Measurements from ENCODE around the gene CCR6.

DNA sequence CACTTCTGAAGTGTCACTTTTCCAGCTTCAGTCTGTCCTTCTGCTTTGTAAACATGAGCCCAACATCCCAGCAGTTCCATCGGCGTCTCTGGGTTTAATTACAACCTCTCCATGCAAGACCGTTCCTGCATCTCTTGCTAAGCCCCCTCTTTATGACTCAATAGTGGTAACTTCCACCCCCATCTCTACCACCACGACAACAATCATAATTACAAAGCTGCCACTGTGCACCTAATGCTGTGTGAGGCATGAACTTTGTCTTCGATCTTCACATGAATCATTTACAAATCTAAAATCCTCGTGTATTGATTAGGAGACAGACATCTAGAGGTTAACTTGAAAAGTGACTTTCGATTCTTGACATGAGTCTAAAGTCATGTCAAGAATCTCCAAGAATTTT is 4.9 kb upstream of the CCR6 start:
- TF ChIP-seq, protein P1, sequence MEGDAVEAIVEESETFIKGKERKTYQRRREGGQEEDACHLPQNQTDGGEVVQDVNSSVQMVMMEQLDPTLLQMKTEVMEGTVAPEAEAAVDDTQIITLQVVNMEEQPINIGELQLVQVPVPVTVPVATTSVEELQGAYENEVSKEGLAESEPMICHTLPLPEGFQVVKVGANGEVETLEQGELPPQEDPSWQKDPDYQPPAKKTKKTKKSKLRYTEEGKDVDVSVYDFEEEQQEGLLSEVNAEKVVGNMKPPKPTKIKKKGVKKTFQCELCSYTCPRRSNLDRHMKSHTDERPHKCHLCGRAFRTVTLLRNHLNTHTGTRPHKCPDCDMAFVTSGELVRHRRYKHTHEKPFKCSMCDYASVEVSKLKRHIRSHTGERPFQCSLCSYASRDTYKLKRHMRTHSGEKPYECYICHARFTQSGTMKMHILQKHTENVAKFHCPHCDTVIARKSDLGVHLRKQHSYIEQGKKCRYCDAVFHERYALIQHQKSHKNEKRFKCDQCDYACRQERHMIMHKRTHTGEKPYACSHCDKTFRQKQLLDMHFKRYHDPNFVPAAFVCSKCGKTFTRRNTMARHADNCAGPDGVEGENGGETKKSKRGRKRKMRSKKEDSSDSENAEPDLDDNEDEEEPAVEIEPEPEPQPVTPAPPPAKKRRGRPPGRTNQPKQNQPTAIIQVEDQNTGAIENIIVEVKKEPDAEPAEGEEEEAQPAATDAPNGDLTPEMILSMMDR (IDR thresholded peaks at IDR 0.05), result no peak
- TF ChIP-seq POLR2AphosphoS5 (IDR thresholded peaks at IDR 0.05), result no peak
- no peak for TF ChIP-seq POLR2A (IDR thresholded peaks at IDR 0.05)
- no peak for TF ChIP-seq EP300 (IDR thresholded peaks at IDR 0.05)
